Measurements from ENCODE around the gene IL1RAPL1. TPM values are rescaled to one million over a fixed set of nuclear protein-coding genes. Genes with fewer than 3 reads are reported as not detected.

The IL1RAPL1 gene
- total and polyA plus RNA-seq, 2 experiments from 2014 or later: 0.18 to 0.49 TPM

GRCh38 chrX:29851857-29852605 lies 1264.8 kb downstream of the IL1RAPL1 start:
- H3K9me3 Mint-ChIP-seq: no peaks in the 10 kb centered on the region
- H3K9me2 ChIP-seq (ENCODE audit: insufficient read depth): no peaks in the 10 kb centered on the region
- no peak overlapping the region for H3K4me3 ChIP-seq
- no peaks in the 10 kb centered on the region for H3K27me3 ChIP-seq (ENCODE audit: insufficient read depth)
- no peaks in the 10 kb centered on the region for H3K79me2 ChIP-seq (replicated peaks; ENCODE audit: insufficient read depth)
- no peaks in the 10 kb centered on the region for H3K36me3 Mint-ChIP-seq (ENCODE audit: low read depth)
- H3F3A ChIP-seq (replicated peaks; ENCODE audit: low read depth): no peaks in the 10 kb centered on the region
- no peaks in the 10 kb centered on the region for H3K36me3 ChIP-seq (ENCODE audit: insufficient read depth)
- H3K4me2 ChIP-seq: no peak overlapping the region
- H3K27me3 Mint-ChIP-seq (ENCODE audit: insufficient read depth, low read depth, poor library complexity): no peaks in the 10 kb centered on the region
- no peaks in the 10 kb centered on the region for H3K4me1 Mint-ChIP-seq
- ATAC-seq: no peak
- H3K4me1 ChIP-seq (ENCODE audit: insufficient read depth): no peaks in the 10 kb centered on the region
- H3K27ac Mint-ChIP-seq: no peak overlapping the region
- DNase-seq (ENCODE audit: low spot score): no peak
- H3K4me3 Mint-ChIP-seq: no peak overlapping the region
- no peak overlapping the region for H2AFZ ChIP-seq
- no peak for TF ChIP-seq REST (IDR thresholded peaks at IDR 0.05; ENCODE audit: unreplicated experiment)
- no peak overlapping the region for H3K27ac ChIP-seq (ENCODE audit: low read depth)
- no peaks in the 10 kb centered on the region for H4K20me1 ChIP-seq (replicated peaks; ENCODE audit: insufficient read depth)

- no peaks in the 10 kb centered on the region for H3K4me1 ChIP-seq (ENCODE audit: insufficient read depth)
- no peaks in the 10 kb centered on the region for H3K27me3 ChIP-seq (ENCODE audit: insufficient read depth)
- no peak overlapping the region for H3K4me3 Mint-ChIP-seq
- H3K27ac Mint-ChIP-seq: no peak overlapping the region
- no peaks in the 10 kb centered on the region for H3K9me3 Mint-ChIP-seq
- no peaks in the 10 kb centered on the region for H4K20me1 ChIP-seq (replicated peaks; ENCODE audit: insufficient read depth)
- no peaks in the 10 kb centered on the region for H3K9me2 ChIP-seq (ENCODE audit: insufficient read depth)
- no peak overlapping the region for H3K27ac ChIP-seq (ENCODE audit: low read depth)
- no peaks in the 10 kb centered on the region for H3K36me3 Mint-ChIP-seq (ENCODE audit: low read depth)
- no peak overlapping the region for H2AFZ ChIP-seq
- H3K4me2 ChIP-seq: no peak overlapping the region
- ATAC-seq: no peak
- no peaks in the 10 kb centered on the region for H3K4me1 Mint-ChIP-seq
- no peak overlapping the region for H3K4me3 ChIP-seq
- no peak for TF ChIP-seq EZH2phosphoT487 (IDR thresholded peaks at IDR 0.05; ENCODE audit: unreplicated experiment)
- TF ChIP-seq, protein P1, sequence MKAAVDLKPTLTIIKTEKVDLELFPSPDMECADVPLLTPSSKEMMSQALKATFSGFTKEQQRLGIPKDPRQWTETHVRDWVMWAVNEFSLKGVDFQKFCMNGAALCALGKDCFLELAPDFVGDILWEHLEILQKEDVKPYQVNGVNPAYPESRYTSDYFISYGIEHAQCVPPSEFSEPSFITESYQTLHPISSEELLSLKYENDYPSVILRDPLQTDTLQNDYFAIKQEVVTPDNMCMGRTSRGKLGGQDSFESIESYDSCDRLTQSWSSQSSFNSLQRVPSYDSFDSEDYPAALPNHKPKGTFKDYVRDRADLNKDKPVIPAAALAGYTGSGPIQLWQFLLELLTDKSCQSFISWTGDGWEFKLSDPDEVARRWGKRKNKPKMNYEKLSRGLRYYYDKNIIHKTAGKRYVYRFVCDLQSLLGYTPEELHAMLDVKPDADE (IDR thresholded peaks at IDR 0.05): no peak
- no peaks in the 10 kb centered on the region for H3K79me2 ChIP-seq (replicated peaks; ENCODE audit: insufficient read depth)
- no peak for DNase-seq (ENCODE audit: low spot score)
- no peaks in the 10 kb centered on the region for H3F3A ChIP-seq (replicated peaks; ENCODE audit: low read depth)
- no peaks in the 10 kb centered on the region for H3K36me3 ChIP-seq (ENCODE audit: insufficient read depth)
- no peaks in the 10 kb centered on the region for H3K27me3 Mint-ChIP-seq (ENCODE audit: insufficient read depth, low read depth, poor library complexity)
Observed at GRCh38 chrX:29852767-29853166, 1265.5 kb downstream of the IL1RAPL1 start.

DNA sequence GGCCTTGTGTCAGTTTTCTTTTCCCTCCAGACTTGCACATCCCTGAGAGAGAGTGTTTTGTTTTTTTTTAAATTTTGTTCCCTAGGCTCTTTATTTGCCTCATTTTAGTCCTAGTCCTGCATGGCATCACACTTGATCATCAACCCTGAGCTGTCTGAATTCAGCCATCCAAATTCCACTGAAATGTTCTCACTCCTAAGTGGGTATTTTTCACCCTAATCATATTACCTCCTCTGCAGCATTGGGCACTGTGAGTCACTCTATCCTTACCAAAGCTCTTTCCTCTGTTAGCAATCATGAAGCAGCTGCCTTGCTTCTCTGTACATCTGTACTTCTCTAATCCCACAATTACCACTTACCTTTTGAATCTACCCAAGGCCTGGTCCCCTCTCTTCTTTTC lies 1271.5 kb downstream of the IL1RAPL1 start:
- H3F3A ChIP-seq (replicated peaks; ENCODE audit: low read depth): no peaks in the 10 kb centered on the region
- no peak overlapping the region for H2AFZ ChIP-seq
- no peaks in the 10 kb centered on the region for H3K9me2 ChIP-seq (ENCODE audit: insufficient read depth)
- Mint-ChIP-seq H3K4me3 (no peak overlapping the region), H3K27me3 (ENCODE audit: insufficient read depth, low read depth, poor library complexity) (no peaks in the 10 kb centered on the region), H3K9me3 (no peaks in the 10 kb centered on the region), H3K27ac (no peak overlapping the region), H3K36me3 (ENCODE audit: low read depth) (no peaks in the 10 kb centered on the region), H3K4me1 (no peaks in the 10 kb centered on the region)
- no peaks in the 10 kb centered on the region for H3K79me2 ChIP-seq (replicated peaks; ENCODE audit: insufficient read depth)
- H4K20me1 ChIP-seq (replicated peaks; ENCODE audit: insufficient read depth): no peaks in the 10 kb centered on the region
- no peaks in the 10 kb centered on the region for H3K36me3 ChIP-seq (ENCODE audit: insufficient read depth)
- no peak overlapping the region for H3K4me2 ChIP-seq
- no peak for DNase-seq (ENCODE audit: low spot score)
- no peaks in the 10 kb centered on the region for H3K27me3 ChIP-seq (ENCODE audit: insufficient read depth)
- ATAC-seq: no peak
- H3K4me1 ChIP-seq (ENCODE audit: insufficient read depth): no peaks in the 10 kb centered on the region
- no peak overlapping the region for H3K4me3 ChIP-seq
- no peak overlapping the region for H3K27ac ChIP-seq (ENCODE audit: low read depth)
- TF ChIP-seq NANOG (IDR thresholded peaks at IDR 0.05; ENCODE audit: borderline replicate concordance): no peak
- no peak for TF ChIP-seq ZNF331 (CRISPR knock-in tag; IDR thresholded peaks at IDR 0.05; ENCODE audit: low read depth)
- no peak for TF ChIP-seq STAT1 (IDR thresholded peaks at IDR 0.05; ENCODE audit: unreplicated experiment)
- TF ChIP-seq, protein P2, sequence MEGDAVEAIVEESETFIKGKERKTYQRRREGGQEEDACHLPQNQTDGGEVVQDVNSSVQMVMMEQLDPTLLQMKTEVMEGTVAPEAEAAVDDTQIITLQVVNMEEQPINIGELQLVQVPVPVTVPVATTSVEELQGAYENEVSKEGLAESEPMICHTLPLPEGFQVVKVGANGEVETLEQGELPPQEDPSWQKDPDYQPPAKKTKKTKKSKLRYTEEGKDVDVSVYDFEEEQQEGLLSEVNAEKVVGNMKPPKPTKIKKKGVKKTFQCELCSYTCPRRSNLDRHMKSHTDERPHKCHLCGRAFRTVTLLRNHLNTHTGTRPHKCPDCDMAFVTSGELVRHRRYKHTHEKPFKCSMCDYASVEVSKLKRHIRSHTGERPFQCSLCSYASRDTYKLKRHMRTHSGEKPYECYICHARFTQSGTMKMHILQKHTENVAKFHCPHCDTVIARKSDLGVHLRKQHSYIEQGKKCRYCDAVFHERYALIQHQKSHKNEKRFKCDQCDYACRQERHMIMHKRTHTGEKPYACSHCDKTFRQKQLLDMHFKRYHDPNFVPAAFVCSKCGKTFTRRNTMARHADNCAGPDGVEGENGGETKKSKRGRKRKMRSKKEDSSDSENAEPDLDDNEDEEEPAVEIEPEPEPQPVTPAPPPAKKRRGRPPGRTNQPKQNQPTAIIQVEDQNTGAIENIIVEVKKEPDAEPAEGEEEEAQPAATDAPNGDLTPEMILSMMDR (conservative IDR thresholded peaks at IDR 0.05; ENCODE audit: low read depth in 2 of 2): no peak

Measured in GM23338 (cell line).